Caco-2 (cell line): ENCODE data around the gene TXNRD2. TPM values are rescaled to one million over a fixed set of nuclear protein-coding genes. Genes with fewer than 3 reads are reported as not detected.

ENCODE experiments used
- BruUV-seq: library from RNA; stranded (reverse); fragments of 400-500 nt; replicated peaks from 2 replicates; lab custom pipeline; 2021; lab: Mats Ljungman, UMichigan
- CTCF ChIA-PET: fragments of 300-600 bp; sonication (Branson Sonifier 250); formaldehyde crosslinking; loops from one replicate; lab custom pipeline; 2022; ENCODE audit warnings: antibody characterized with exemption; lab: Charles Lee
- POLR2A ChIA-PET: fragments of 300-600 bp; sonication (Branson Sonifier 250); formaldehyde crosslinking; loops from one replicate; lab custom pipeline; 2022; ENCODE audit warnings: antibody characterized with exemption; lab: Charles Lee
- DNase-seq, 2 experiments: peaks; one replicate each; pipeline versions ENCODE4 v3.0.0 to v3.0.0-alpha.2; 2020 to 2022
- H3K27me3 ChIP-seq: replicated peaks from 2 replicates; pipeline ENCODE4 v1.6.0; 2011; ENCODE audit warnings: low read length; ENCODE audit not compliant: control insufficient read depth, insufficient read depth
- H3K36me3 ChIP-seq: 2 replicates; pipeline ENCODE4 v1.5.1; 2011; ENCODE audit warnings: low read length; ENCODE audit not compliant: control insufficient read depth, insufficient read depth
- H3K4me1 ChIP-seq: fragments of 250-450 bp; sonication (Bioruptor Pico); 2 replicates; pipeline ENCODE4 v1.5.1; 2020; ENCODE audit warnings: mild to moderate bottlenecking
- H3K4me3 ChIP-seq: 2 replicates; pipeline ENCODE4 v1.5.1; 2011; ENCODE audit warnings: low read depth, mild to moderate bottlenecking, control low read depth, low read length
- H3K9me3 ChIP-seq: fragments of 250-450 bp; sonication (Bioruptor Pico); 2 replicates; pipeline ENCODE4 v1.5.1; 2020; ENCODE audit warnings: mild to moderate bottlenecking, moderate library complexity
- H3K27ac Mint-ChIP-seq: one replicate; pipeline ENCODE4 v1.8.0; 2022; ENCODE audit warnings: mixed read lengths; ENCODE audit not compliant: unreplicated experiment
- H3K27me3 Mint-ChIP-seq: one replicate; pipeline ENCODE4 v1.8.0; 2022; ENCODE audit warnings: mixed read lengths; ENCODE audit not compliant: insufficient read depth, unreplicated experiment
- H3K36me3 Mint-ChIP-seq: one replicate; pipeline ENCODE4 v1.8.0; 2022; ENCODE audit warnings: mild to moderate bottlenecking, mixed read lengths; ENCODE audit not compliant: insufficient read depth, unreplicated experiment
- H3K4me1 Mint-ChIP-seq: one replicate; pipeline ENCODE4 v1.8.0; 2022; ENCODE audit warnings: low read depth, mixed read lengths; ENCODE audit not compliant: unreplicated experiment
- H3K4me3 Mint-ChIP-seq: one replicate; pipeline ENCODE4 v1.8.0; 2022; ENCODE audit warnings: mild to moderate bottlenecking, moderate library complexity, mixed read lengths; ENCODE audit not compliant: unreplicated experiment
- H3K9me3 Mint-ChIP-seq: one replicate; pipeline ENCODE4 v1.8.0; 2022; ENCODE audit warnings: mixed read lengths; ENCODE audit not compliant: unreplicated experiment
- CTCF ChIP-seq, 2 experiments: fragments of 200-600 bp in 1 of 2; IDR thresholded peaks; 1 replicate in 1 of 2; 2 replicates in 1 of 2; pipeline versions ENCODE4 v1.5.1 to v1.8.0; 2011 to 2022; ENCODE audit warnings: antibody characterized with exemption in 1 of 2, control low read depth in 1 of 2, inconsistent platforms in 1 of 2, low read depth in 1 of 2, low read length in 1 of 2, mild to moderate bottlenecking in 1 of 2, moderate library complexity in 1 of 2; ENCODE audit not compliant: insufficient read depth in 1 of 2, severe bottlenecking in 1 of 2, unreplicated experiment in 1 of 2
- intact Hi-C: fragments of 100-400 bp; cut with micrococcal nuclease; formaldehyde crosslinking; loops from one replicate; pipeline ENCODE4 v1.10.0; 2022; ENCODE audit not compliant: unreplicated experiment
- total RNA-seq: library from RNA; stranded (reverse); gene quantifications from 2 replicates; pipeline ENCODE4 v1.2.3, GENCODE V29; 2022

TXNRD2 gene
- total RNA-seq, 1 experiment from 2014 or later = 44.8 TPM

- ChIA-PET CTCF (no interaction called here), POLR2A (no interaction called here)
- Histone ChIP-seq H3K4me3 (no peak overlapping the region), H3K9me3 (no peaks in the 10 kb centered on the region), H3K36me3 (no peaks in the 10 kb centered on the region), H3K4me1 (no peaks in the 10 kb centered on the region; the same call in 1 of the 2 replicates), H3K27me3 (no peaks in the 10 kb centered on the region)
- H3K27ac Mint-ChIP-seq = no peak overlapping the region
- TF ChIP-seq CTCF (IDR thresholded peaks at IDR 0.05; ENCODE audit: insufficient read depth in 1 of 2, low read depth in 1 of 2, low read length in 1 of 2, severe bottlenecking in 1 of 2, unreplicated experiment in 1 of 2) = no peak
- H3K36me3 Mint-ChIP-seq = no peaks in the 10 kb centered on the region
- no peak for DNase-seq
- no peak overlapping the region for H3K4me3 Mint-ChIP-seq
- BruUV-seq = no TSS peak
- intact Hi-C loops = no loop called here
- H3K9me3 Mint-ChIP-seq = no peaks in the 10 kb centered on the region
- H3K4me1 Mint-ChIP-seq = no peaks in the 10 kb centered on the region
- H3K27me3 Mint-ChIP-seq = no peaks in the 10 kb centered on the region
Observed at GRCh38 chr22:19863571-19863970, 78.0 kb downstream of the TXNRD2 start.

GRCh38 chr22:19862619-19863246 lies 78.9 kb downstream of the TXNRD2 start:
- Mint-ChIP-seq H3K4me1 (no peaks in the 10 kb centered on the region), H3K9me3 (no peaks in the 10 kb centered on the region), H3K27ac (no peak overlapping the region), H3K27me3 (no peaks in the 10 kb centered on the region), H3K36me3 (no peaks in the 10 kb centered on the region), H3K4me3 (no peak overlapping the region)
- ChIA-PET CTCF (interaction anchor here (0.7 kb wide), 1 partner anchor 114 kb away, joined by 3 read pairs; no protein-coding TSS in a partner anchor), POLR2A (no interaction called here)
- H3K36me3 ChIP-seq = no peaks in the 10 kb centered on the region
- no peak overlapping the region for H3K4me3 ChIP-seq
- no peaks in the 10 kb centered on the region for H3K27me3 ChIP-seq
- BruUV-seq = no TSS peak
- TF ChIP-seq CTCF (IDR thresholded peaks at IDR 0.05; ENCODE audit: insufficient read depth in 1 of 2, low read depth in 1 of 2, low read length in 1 of 2, severe bottlenecking in 1 of 2, unreplicated experiment in 1 of 2) = no peak
- intact Hi-C loops = no loop called here
- DNase-seq = no peak
- no peaks in the 10 kb centered on the region for H3K9me3 ChIP-seq
- no peaks in the 10 kb centered on the region; the same call in 1 of the 2 replicates for H3K4me1 ChIP-seq

GRCh38 chr22:19859861-19860510 lies 81.6 kb downstream of the TXNRD2 start:
- Mint-ChIP-seq H3K36me3 (no peaks in the 10 kb centered on the region), H3K27ac (no peak overlapping the region), H3K4me3 (no peak overlapping the region), H3K9me3 (no peaks in the 10 kb centered on the region), H3K27me3 (no peaks in the 10 kb centered on the region), H3K4me1 (no peaks in the 10 kb centered on the region)
- intact Hi-C loops = no loop called here
- Histone ChIP-seq H3K4me1 (peaks cover 9% of the 10 kb centered on the region; the same call in 1 of the 2 replicates), H3K27me3 (no peaks in the 10 kb centered on the region), H3K36me3 (no peaks in the 10 kb centered on the region), H3K4me3 (no peak overlapping the region), H3K9me3 (no peaks in the 10 kb centered on the region)
- no peak for DNase-seq
- TF ChIP-seq CTCF (IDR thresholded peaks at IDR 0.05; ENCODE audit: insufficient read depth in 1 of 2, low read depth in 1 of 2, low read length in 1 of 2, severe bottlenecking in 1 of 2, unreplicated experiment in 1 of 2) = no peak
- POLR2A ChIA-PET = no interaction called here
- no TSS peak for BruUV-seq
- CTCF ChIA-PET = interaction anchor here (0.7 kb wide), 1 partner anchor 10 kb away, joined by 3 read pairs; no protein-coding TSS in a partner anchor
